Activated naive CD8-positive, alpha-beta T cell treated with anti-CD3 and anti-CD28 coated beads, Interleukin-2, amount 50 U/mL, for 16 hours (primary cell): ENCODE results near the gene SELP.

Experiments used
- DNase-seq: peaks from one replicate; pipeline ENCODE4 v3.0.0-alpha.2; 2020; ENCODE audit warnings: low read depth, low spot score

Gene SELP

DNA sequence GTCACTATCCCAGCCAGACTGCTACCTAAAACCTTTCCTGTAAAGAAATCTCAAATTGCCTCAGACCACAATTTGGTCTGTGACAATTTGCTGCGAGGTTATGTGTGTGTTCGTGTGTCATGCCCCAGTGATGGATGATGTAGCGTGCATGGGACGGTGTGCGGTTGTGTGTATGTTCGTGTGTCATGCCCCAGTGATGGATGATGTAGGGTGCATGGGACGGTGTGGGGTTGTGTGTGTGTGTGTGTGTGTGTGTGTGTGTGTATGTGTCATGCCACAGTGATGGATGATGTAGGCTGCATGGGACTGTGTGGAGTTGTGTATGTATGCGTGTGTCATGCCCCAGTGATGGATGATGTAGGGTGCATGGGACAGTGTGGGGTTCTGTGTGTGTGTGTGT, 9.4 kb downstream of the SELP start:
- DNase-seq: no peak

DNA sequence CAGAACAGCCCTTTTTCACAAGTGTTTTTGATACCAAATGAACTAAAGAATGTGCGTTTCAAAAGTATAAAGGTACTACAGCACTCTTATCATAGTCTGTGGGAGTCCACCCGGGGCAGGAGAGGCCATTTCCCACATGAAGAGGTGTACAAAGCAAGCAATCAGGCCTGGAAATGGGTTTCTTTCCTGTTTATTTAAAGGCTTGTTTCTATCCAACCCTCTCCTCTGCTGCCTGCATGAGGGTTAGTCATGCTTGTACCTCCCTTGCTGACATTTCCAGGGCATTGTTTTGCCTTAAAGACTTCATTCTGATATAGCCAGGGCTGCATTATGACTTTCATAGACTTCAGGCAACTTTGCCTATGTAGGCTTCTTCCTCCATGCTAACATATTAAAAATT, 11.6 kb downstream of the SELP start:
- DNase-seq: no peak

DNA sequence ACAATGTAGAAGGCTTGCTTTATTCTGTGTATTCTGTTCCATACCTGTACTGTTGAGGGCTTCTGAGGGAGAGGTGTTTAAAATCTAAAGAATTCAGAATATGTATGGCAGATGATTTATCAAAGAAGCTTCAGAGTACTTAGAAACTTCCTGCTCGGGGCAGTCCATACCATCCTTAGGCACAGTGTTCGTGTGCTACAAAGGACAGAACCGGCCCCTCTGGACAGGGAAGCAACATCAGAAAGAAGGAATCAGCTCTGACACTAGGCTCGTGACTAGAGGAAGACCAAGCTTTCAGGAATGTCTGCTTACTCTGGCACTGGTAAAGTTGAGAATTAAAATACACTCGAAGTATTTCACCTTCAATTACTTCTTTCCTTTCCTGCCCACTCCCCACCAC, 14.1 kb downstream of the SELP start:
- DNase-seq: no peak

DNA sequence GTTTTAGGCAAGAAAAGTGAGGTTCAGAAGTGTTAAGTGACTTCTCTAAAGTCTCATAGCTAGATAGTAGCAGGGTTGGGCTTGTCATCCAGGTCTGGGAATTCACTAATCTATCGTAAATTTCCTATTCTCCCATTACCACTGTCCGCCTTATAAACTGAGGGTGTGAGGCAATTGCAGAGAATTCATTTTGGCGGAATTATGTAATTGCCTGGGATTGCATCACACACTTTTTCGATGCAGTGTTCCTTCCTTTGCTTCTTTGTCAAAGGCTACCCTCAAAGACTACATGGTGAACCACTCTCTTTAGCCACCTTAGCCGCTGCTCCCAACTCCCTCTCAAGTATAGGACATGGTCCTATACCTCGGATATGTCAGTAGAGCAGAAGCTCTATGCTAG, 19.1 kb downstream of the SELP start:
- DNase-seq: no peak

DNA sequence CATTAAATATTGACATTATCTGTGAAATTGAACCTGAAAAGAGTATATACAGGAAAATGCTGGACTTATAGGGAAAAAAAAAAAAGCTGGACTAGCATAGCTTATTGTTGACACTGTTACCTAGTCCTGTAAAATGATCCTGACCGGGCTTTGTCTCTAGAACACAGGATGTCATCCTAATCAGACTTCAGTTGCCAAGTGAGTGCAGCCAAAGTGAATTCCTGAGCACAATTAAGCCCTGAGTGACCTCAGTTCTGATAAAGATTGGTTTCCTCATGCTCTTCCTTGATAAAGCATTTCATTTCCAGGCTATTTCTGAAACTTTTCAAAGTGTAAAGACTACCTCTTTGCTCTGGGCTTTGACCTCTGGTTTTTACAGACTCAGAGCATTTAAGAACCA, 19.8 kb downstream of the SELP start:
- no peak for DNase-seq

DNA sequence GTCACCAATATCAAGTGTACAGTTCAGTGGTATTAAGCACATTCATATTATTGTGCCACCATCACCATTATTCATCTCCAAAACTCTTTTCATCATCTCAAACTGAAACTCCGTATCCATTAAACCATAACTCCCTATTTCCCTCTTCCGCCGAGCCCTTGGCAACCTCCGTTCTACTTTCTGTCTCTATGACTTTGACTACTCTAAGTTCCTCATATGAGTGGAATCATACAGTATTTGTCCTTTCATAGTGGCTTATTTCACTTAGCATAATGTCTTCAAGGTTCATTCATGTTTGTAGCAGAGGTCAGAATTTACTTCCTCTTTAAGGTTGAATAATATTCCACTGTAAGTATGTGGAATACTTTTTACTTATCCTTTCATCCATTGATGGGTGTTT, 21.7 kb downstream of the SELP start:
- DNase-seq: no peak

DNA sequence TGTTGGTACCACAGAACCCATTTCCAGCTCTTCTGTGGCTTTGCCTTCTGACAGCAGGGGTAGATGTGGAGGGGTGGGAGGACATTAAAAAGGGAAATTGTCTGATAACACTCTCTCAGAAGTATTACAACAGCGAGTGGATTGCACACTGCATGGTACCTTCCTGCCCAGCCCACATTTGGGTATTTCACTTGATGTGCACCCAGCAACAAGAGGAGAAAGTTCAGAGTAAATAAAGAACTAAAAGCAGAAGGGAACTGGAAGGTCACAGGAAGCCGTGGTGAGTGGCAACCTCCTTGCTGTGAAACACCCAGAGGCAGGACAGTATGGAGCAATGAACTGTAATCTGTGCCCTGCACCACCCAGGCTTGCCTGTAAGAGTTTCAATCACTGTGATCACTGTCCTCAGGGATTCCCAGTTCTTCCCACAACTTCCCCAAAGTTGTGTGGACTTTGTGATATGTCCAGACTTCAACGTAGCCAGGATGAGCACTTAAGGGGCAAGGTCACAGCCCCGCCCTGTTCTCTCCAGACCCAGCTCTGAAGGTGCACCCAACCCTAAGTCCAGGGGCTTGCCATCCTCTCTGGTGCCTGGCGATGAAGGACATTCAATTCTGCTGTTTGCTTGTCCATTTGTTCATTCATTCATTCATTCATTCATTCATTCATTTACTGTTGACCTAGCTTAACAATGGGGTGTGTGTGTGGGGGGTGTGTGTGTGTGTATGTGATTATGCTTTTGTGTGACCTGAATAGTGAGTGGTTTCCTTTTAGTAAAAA, 25.0 kb downstream of the SELP start:
- DNase-seq: no peak

DNA sequence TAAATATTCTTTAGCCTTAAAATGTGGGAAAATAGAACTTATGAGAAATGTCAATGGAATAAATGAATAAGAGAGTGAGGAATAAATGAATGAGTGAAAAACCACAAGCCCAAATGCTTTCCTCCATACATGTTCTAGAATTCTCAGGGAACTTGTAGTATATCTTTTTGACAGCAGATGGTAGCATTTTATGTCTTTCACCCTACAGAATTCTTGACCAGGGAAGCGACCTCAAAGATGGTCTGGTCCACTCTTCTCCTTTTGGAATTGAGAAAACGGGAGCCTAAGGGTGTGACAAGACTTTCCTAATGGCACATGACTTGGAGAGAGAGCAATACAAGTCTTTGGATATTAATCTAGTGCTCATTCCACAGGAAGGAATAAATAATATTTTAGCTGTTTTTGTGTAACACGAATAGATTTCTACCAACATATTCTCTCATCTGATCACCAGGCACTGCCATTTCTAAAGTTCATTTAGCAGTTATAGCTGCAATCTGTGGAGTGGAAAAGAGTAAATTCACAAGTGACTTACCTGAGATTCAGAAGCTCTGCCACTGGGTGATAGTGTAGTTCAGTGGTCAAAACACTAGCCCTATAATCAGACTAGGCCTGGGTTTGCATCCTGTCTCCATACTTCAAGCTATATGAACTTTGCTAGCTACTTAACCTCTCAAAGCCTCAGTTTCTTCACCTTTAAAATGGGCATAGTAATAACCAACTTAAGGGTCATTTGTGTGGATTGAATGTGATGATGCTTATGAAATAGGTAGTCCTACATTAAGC, 28.6 kb downstream of the SELP start:
- DNase-seq: no peak

DNA sequence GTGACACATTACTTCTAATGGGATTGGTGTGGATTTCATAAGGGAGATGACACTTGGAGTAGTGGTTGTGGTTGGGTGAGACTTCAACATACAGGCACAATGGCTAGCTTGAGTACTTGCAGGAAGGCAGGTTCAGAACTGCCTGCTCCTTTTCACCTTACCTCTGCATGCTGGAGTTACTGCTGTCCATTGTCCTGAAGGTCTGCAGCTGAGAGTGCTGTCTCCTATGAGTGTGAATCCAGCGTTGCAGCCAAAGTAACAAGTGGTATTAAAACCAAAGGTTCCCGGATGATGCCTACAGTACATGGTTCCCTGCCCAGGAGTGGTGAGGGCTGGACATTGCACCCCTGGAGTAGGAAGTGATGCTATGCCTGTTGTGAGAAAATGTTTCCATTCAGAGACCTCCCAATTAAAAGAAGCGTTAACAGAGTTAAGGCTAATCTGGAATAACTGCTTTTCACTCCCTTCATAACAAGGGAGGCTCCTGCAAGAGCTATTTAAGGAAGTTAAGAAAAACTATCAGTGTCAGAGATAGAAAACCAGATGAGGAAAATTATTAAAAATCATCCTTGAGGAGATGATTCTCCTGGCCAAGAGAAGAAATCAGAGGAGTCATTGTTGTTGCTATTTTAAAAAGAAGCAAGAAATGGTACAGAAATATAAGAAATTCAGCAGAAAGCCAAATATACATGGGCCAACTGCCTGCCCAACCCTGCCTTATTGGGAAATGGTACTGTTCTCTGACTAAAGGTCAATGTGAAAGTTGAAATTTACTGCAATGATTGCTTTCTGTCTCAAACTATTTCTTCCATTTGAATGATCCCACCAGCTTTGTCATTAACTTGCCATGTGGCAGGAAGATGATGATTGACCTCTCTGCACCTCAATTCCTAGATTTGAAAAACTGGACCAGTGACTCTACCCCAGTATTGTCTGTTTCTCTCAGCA, 33.9 kb downstream of the SELP start:
- no peak for DNase-seq

DNA sequence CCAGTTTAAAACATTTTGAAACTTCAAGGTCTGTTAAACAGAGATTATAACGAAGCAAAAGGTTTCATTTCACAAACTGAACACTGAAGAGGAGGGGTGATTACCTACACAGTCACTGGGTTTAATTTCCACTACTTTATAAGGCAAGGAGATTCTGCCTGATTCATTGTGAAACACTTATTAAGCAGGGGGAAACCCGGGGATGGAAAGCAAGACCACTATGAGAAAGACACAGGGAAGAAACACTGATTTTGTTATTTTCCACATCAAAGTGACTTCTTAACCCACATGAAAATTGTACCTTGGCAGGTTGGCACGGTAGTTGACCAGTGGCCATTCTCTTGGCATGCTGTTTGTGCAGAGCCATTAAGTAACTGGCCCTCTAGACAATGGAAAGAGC, 35.5 kb downstream of the SELP start:
- DNase-seq: peak; percentile 23

DNA sequence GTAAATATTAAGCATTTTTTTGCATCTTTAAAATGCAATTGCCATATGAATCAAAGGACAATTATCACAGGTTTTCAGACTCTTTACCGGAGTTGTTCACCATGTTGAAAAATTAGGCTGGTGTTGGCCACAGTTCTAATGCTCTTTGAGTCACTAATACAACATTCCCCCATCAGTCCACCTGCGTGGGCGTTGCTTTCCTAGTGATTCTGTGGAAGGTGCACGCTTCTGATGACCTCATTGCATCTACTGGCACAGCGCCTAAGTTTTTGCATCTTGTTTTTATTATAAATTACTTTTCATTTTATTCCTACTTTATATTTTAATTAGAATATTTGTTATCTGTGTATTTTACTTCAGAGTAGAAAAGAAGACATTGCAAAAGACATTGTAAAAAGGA, 39.0 kb downstream of the SELP start:
- DNase-seq: no peak

DNA sequence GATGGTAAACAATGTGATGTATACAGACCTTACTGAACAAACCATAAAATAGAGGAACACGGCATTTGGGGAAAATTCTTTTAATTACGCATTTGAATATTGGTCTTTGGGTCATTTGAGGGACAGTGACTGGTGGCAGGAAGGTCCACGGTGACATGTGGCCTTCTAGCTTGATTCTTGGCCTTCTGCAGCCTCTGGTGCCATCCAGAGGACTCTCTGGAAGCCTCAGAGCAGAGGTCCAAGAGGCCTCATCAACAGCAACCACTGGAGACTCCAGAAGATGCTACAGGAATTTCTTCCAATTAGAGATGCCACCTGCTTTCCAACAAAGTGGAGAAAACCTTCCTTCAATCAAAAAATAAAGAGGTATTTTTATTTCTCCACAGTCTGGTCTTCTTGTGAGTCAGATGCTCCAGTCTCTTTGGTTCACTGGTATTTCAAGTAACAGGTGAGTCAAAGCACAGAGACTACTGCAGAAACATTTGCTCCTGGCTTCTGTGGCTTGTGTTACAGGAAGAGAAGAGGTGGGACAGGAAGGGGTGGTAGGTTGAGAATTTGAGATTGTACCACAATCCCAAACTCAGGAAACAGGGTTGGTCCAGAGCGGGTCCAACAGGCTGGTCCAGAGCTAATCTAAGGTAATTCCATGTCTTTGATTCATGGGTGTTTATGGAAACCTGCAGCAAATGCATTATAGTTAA, 41.0 kb downstream of the SELP start:
- no peak for DNase-seq

DNA sequence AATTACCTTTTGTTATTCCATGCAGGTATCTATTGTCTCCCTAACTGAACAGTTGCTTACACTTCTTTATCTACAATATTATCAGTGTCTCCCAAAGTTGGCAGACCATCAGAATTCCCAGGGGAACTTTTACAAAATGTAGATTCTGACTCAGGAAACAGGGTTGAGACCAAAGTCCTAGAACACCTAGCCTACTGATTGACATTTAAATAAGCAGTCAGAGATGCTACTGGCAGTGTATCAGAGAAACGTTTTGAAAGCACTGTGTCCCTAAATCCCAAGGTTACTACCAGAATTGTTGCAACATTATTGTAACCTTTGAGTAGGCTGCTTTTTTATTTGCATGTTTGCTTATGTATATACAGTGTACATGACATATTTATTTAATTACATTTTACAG, 41.8 kb downstream of the SELP start:
- DNase-seq: no peak

DNA sequence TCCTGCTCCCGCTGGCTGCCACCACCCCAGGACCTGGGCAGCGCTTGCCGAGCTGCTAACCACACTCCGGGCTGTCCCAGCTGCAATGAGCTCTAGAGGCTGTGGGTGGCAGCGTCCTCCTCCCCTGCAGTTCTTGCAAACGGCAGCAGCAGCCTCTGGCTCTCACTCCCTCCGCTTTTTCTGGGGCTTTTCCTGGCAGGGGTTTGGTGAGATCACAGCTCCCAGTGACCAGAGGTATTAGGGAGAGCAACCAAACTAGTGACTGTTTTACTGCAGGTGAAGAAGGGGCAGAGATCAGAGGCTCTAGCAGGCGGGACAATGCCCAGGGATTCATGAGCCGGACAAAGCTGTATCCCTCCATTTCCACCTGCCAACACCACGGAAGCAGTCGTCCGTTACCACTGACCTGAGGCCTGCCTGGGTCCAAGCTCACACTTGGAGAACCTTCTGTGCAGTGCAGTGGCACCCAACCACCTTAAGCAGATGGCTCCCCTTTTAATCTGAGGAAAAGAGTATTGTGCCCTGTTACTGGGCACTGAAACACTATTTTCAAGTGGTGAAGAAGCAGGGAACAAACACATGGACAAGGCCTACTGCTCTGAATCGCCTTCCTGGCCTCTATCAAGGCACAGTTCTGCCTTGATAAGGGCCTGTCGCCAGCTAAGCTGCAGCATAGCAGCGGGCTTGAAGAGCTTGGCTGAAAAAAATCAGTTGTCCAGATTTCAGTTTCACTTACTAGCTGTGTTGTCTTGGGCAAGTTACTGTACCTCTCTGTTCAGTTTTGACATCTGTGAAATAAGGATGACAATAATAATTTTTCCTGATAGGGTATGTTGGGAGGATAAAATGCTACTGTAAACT, 43.3 kb downstream of the SELP start, which contains the start of gene F5:
TSS of gene F5 (minus strand) at position 87 of the 861 bp plus-strand sequence. CDS start 95 bp downstream, outside the sequence.
- peak; percentile 39 for DNase-seq

DNA sequence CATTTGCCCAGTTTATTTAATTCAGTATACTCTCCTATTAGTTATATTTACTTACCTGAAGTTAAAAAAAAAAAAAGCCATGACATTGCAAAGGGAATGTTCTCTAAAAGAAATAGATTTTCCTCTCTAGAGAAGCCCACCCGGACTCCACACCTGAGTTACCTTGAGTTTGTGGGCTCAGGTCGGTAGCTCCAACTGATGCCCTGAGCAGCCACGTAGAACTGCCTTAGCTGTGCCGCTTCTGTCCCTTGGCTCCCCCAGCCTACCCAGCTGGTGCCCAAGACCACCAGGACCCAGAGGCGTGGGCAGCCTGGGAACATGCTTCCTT, 43.9 kb downstream of the SELP start:
- DNase-seq: no peak

DNA sequence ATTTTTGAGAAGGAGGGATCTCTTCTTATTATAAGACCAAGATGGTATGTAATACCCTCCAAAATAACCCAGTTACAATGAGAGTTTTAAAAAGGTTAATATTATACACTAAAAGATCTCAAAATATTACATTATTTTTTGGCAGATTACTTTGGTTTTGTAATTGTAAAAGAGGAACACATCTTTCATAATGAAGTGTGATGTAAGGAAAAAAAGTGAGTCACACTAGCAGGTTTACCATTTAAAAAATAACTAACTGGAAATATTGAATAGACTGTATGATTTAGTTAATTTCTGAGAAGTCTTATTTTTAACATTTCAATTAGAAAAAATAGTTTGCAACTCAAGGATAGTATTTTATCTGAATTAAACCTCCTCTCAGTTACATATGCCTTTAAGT, 44.7 kb downstream of the SELP start:
- no peak for DNase-seq

DNA sequence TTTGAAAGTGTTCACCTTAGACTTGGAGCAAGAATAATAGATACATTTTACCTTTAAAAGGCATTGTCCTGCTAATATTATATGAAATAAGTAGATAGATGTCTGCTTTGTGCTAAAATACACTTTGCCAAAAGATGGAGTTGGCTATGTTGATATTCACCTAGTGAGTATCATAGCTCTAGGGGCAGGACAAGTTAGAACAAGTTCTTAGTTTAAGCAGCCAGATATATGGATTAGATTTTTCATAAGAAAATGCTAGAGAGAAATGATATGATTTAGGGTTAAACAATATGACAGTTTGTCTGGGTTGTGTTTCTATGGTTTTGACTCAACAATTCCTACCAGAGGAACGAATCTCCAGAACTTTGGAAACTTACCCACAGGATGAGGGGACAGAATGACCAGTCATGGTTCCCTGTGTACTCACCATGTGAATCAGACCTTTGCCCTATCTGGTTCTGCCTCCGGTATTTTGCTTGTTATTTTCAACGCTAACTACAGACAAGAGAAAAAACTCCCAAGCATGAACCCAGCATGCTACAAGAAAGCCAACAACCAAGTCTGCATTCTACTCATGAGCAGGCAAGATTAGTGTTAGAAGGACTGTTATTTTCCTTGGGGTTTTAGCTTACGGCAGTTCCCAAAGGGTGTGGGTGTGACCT, 45.3 kb downstream of the SELP start:
- DNase-seq: no peak

DNA sequence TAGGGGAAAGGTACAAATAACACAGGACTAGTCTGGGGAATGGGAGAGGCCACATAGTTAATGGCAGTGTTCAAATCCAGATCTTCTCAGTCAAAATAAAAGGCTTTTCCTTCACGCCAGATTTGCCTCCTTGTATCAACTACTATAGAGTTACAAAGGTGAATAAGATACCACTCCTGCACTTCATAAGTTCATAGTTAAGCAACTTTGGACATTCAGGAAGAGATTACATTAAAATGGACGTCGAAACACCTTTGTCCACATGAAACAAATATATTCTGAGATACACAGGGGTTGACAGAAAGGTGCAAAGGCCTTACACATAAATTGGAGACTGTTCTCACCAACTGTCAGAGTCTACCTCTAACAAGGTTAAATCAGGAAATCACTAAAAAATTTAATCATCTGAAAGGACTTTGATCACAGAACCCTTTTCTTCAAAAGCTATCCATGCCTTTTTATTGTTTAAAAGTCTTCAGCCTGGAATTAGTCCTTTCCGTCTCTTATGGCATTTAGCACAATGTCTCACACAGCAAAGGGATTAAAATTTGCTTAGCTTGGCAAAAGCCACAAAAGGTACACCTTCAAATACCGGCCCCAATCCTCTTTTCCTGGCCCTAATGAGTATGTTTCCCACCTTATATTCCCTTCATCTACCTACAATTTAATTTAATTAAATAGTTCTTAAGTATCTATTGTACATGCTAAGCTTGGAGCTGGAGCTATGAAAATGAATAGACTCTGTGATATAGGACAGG, 51.8 kb downstream of the SELP start:
- no peak for DNase-seq

DNA sequence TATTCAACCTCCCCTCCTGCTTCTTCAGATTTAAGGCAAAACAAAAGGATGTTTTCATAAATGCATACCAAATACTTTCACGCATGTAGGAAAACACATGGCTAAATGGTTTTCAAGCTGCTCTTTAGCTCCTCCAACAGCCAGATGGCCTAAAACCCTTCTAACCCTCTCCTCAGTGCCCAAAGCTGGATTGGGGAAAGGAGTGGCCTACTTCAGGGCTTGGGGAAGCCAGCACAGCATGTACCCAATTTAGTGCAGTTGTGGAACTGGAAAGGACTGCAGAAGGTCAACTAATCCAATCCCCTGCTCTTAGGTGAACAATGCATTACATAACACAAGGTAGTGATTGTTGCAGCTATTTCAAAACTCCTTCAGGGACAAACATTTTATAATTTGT, 53.0 kb downstream of the SELP start:
- no peak for DNase-seq
